HG03469 (cell line): ENCODE measurements around the gene RGS18.
"Not testable (repeated sequence)": the region's sequence is repeated elsewhere in the genome, so short reads cannot be mapped to it uniquely, and the experiment has no call there.

Experiments used
- ATAC-seq: cut with Tn5 transposase; IDR thresholded peaks from one replicate; pipeline ENCODE4 v1.9.1; 2021; ENCODE audit warnings: mild to moderate bottlenecking, moderate library complexity, moderate number of reproducible peaks; ENCODE audit not compliant: unreplicated experiment

Gene RGS18

GRCh38 chr1:192158181-192158580 is at the start of gene RGS18:
RGS18 (plus strand) TSS chr1:192158462; CDS start chr1:192158638, 176 bp downstream.
- peak; percentile 93 for ATAC-seq

- ATAC-seq, result no peak
These were observed 48.7 kb upstream of the RGS18 start for GRCh38 chr1:192109576-192109975.

GRCh38 chr1:192115000-192115399 is 43.3 kb upstream of the RGS18 start:
- no peak for ATAC-seq

GRCh38 chr1:192118881-192119405 is 39.3 kb upstream of the RGS18 start:
- ATAC-seq, result no peak

- no peak for ATAC-seq
These were observed 38.6 kb upstream of the RGS18 start for GRCh38 chr1:192119701-192120100.

GRCh38 chr1:192122668-192123067 is 35.6 kb upstream of the RGS18 start:
- ATAC-seq, result no peak

- no peak for ATAC-seq
These were observed 35.0 kb upstream of the RGS18 start for GRCh38 chr1:192123212-192123611.

GRCh38 chr1:192126030-192126619 is 32.1 kb upstream of the RGS18 start:
- no peak for ATAC-seq

- ATAC-seq, result no peak
These were observed 28.1 kb upstream of the RGS18 start for GRCh38 chr1:192130175-192130574.

- not testable (repeated sequence) for ATAC-seq
These were observed 27.4 kb upstream of the RGS18 start for GRCh38 chr1:192130865-192131264.

- no peak for ATAC-seq
These were observed 26.3 kb upstream of the RGS18 start for GRCh38 chr1:192131914-192132313.

GRCh38 chr1:192133350-192133926 is 24.8 kb upstream of the RGS18 start:
- ATAC-seq, result no peak

- no peak for ATAC-seq
These were observed 17.9 kb upstream of the RGS18 start for GRCh38 chr1:192140382-192140781.

- no peak for ATAC-seq
These were observed 11.0 kb upstream of the RGS18 start for GRCh38 chr1:192147221-192147620.

GRCh38 chr1:192147696-192148095 is 10.6 kb upstream of the RGS18 start:
- no peak for ATAC-seq

- ATAC-seq, result no peak
These were observed 7.1 kb upstream of the RGS18 start for GRCh38 chr1:192151176-192151575.

- no peak for ATAC-seq
These were observed 5.0 kb upstream of the RGS18 start for GRCh38 chr1:192153276-192153675.

GRCh38 chr1:192157067-192157466 is 1.2 kb upstream of the RGS18 start:
- ATAC-seq, result no peak

- no peak for ATAC-seq
These were observed 752 bp downstream of the RGS18 start for GRCh38 chr1:192159014-192159413.

GRCh38 chr1:192159781-192160180 is 1.5 kb downstream of the RGS18 start:
- ATAC-seq, result no peak

- no peak for ATAC-seq
These were observed 1.9 kb downstream of the RGS18 start for GRCh38 chr1:192160196-192160595.

GRCh38 chr1:192161976-192162375 is 3.7 kb downstream of the RGS18 start:
- ATAC-seq, result no peak

GRCh38 chr1:192162376-192162775 is 4.1 kb downstream of the RGS18 start:
- no peak for ATAC-seq
